ENCODE data around the gene ATP4B. TPM values are rescaled to one million over a fixed set of nuclear protein-coding genes. Genes with fewer than 3 reads are reported as not detected.

Gene ATP4B
- total and polyA plus RNA-seq, 2 of the 8 experiments (the other 6 are each of a cell fraction or from before 2014, with no cell fraction given): 0.05 TPM; not detected in 1

- no peak overlapping the region for H3K4me2 ChIP-seq (ENCODE audit: insufficient read depth in 1 of 2, low read depth in 2 of 2, low read length in 2 of 2)
- no peak for DNase-seq (ENCODE audit: low read depth in 1 of 2, low spot score in 2 of 2)
- H3K36me3 ChIP-seq (ENCODE audit: control insufficient read depth in 2 of 4, insufficient read depth in 4 of 4, low read length in 3 of 4): peaks cover 0 to 18% (median 3%) of the 10 kb centered on the region in 4 experiments; a peak in 6 of 8 replicates
- TF ChIP-seq RXRA (IDR thresholded peaks at IDR 0.05; ENCODE audit: insufficient read depth, low read depth, low read length): no peak
- no peak for TF ChIP-seq ZNF274 (IDR thresholded peaks at IDR 0.05; ENCODE audit: borderline replicate concordance, extremely low read depth, low read length)
- TF ChIP-seq GTF2F1 (IDR thresholded peaks at IDR 0.05; ENCODE audit: borderline replicate concordance, low read depth, low read length): no peak
- no peak for TF ChIP-seq CBX8 (IDR thresholded peaks at IDR 0.05; ENCODE audit: borderline replicate concordance, low read depth, low read length)
- TF ChIP-seq CREB1 (IDR thresholded peaks at IDR 0.05): no peak
- no peak for TF ChIP-seq POU5F1 (IDR thresholded peaks at IDR 0.05; ENCODE audit: low read depth, low read length)
- no peak for TF ChIP-seq SP2 (IDR thresholded peaks at IDR 0.05; ENCODE audit: low read length)
- TF ChIP-seq RNF2 (IDR thresholded peaks at IDR 0.05; ENCODE audit: borderline replicate concordance, low read depth, low read length, missing control alignments, poor library complexity, severe bottlenecking): no peak
- TF ChIP-seq EZH2 (IDR thresholded peaks at IDR 0.05; ENCODE audit: low read depth, low read length, severe bottlenecking): no peak
- TF ChIP-seq HDAC2 (IDR thresholded peaks at IDR 0.05; ENCODE audit: borderline replicate concordance in 1 of 2, low read depth in 2 of 2, low read length in 2 of 2): no peak
- no peak for TF ChIP-seq TEAD4 (IDR thresholded peaks at IDR 0.05; ENCODE audit: low read depth, low read length)
Observed at GRCh38 chr13:113601166-113602070, 56.6 kb downstream of the ATP4B start.

More at GRCh38 chr13:113601166-113602070, 56.6 kb downstream of the ATP4B start:
- H2BK5ac ChIP-seq (ENCODE audit: low read depth, low read length): no peak overlapping the region; the same call in 1 of the 2 replicates
- H3K14ac ChIP-seq (ENCODE audit: insufficient read length): no peak overlapping the region
- no peak overlapping the region for H2BK12ac ChIP-seq (ENCODE audit: low read depth, low read length)
- no peak overlapping the region for H2BK15ac ChIP-seq (ENCODE audit: low read length)
- no peak overlapping the region for H3K18ac ChIP-seq (ENCODE audit: extremely low read depth, low read length)
- H3K27ac ChIP-seq (ENCODE audit: low read depth, low read length): no peak overlapping the region
- FAIRE-seq: no peak
- peaks cover 10 to 12% of the 10 kb centered on the region in 2 experiments for H4K20me1 ChIP-seq (replicated peaks in 1 of 2; ENCODE audit: control insufficient read depth in 1 of 2, insufficient read depth in 2 of 2, low read length in 2 of 2)
- 91% methylated on average over 26 of the region's 28 CpGs; no CpG with 5 or more reads in 1 of the 2 experiments for WGBS, 2 experiments (ENCODE audit: extremely low coverage in 1 of 2, insufficient coverage in 1 of 2, insufficient read length in 1 of 2, insufficient replicate concordance in 2 of 2, low coverage in 1 of 2, low lambda C conversion rate in 2 of 2, missing lambda C conversion rate in 1 of 2)
- H3K79me1 ChIP-seq (ENCODE audit: low read depth, low read length): peaks cover 23% of the 10 kb centered on the region
- ChIA-PET POLR2A (ENCODE audit: partially characterized antibody) (interaction anchor here (1.2 kb wide), 2 partner anchors 10 to 19 kb away, joined by 4 to 6 read pairs; no protein-coding TSS in a partner anchor), CTCF (ENCODE audit: partially characterized antibody) (interaction anchor here (0.7 to 1.2 kb wide), 5 partner anchors 16 to 344 kb away, joined by 3 to 5 read pairs (median 3); no protein-coding TSS in a partner anchor)
- 0 out of 4 replicates have a peak, but pooled peaks cover 0 to 3% of the 10 kb centered on the region in 2 experiments for H3K9me3 ChIP-seq (ENCODE audit: insufficient read depth in 2 of 2, low read depth in 1 of 2, low read length in 1 of 2)
- H4K91ac ChIP-seq (replicated peaks; ENCODE audit: insufficient read length, low read length): no peak overlapping the region
- no peak overlapping the region for H2AK5ac ChIP-seq (ENCODE audit: low read depth, low read length)
- no peak overlapping the region for H2BK20ac ChIP-seq (ENCODE audit: low read length)
- no peak overlapping the region for H3K4ac ChIP-seq (replicated peaks; ENCODE audit: insufficient read length, low read depth, low read length)
- H3K9ac ChIP-seq (replicated peaks in 1 of 4; ENCODE audit: extremely low read depth in 1 of 4, low read depth in 3 of 4, low read length in 3 of 4): no peak overlapping the region
- H4K5ac ChIP-seq (ENCODE audit: insufficient read length, low read depth, low read length): no peak overlapping the region
- H3K79me2 ChIP-seq (ENCODE audit: control insufficient read depth in 1 of 2, insufficient read depth in 2 of 2, low read length in 2 of 2): peaks cover 6 to 91% of the 10 kb centered on the region in 2 experiments; a peak in 3 of 4 replicates
- no peak overlapping the region for H2BK120ac ChIP-seq (replicated peaks; ENCODE audit: low read depth, low read length)
- peaks cover 0 to 6% (median 2%) of the 10 kb centered on the region in 4 experiments; a peak in 4 of 7 replicates for H3K4me1 ChIP-seq (replicated peaks in 1 of 4; ENCODE audit: control insufficient read depth in 3 of 4, insufficient read depth in 4 of 4, low read length in 3 of 4)
- H3K4me3 ChIP-seq (ENCODE audit: extremely low read depth in 1 of 4, insufficient read depth in 2 of 4, low read depth in 3 of 4, low read length in 4 of 4): no peak overlapping the region
- H3K23ac ChIP-seq (ENCODE audit: insufficient read length): no peak overlapping the region
- H3K56ac ChIP-seq (replicated peaks; ENCODE audit: insufficient read length, low read depth, low read length): no peak overlapping the region
- H3K27me3 ChIP-seq (replicated peaks in 1 of 4; ENCODE audit: control insufficient read depth in 3 of 4, extremely low read depth in 1 of 4, insufficient read depth in 3 of 4, low read length in 3 of 4): no peaks in the 10 kb centered on the region
- no peaks in the 10 kb centered on the region for H3K23me2 ChIP-seq (ENCODE audit: low read depth, low read length)
- no peak overlapping the region; the same call in 1 of the 2 replicates for H4K8ac ChIP-seq (ENCODE audit: extremely low read depth, insufficient read depth, low read length)
- no peak overlapping the region for H2AFZ ChIP-seq (ENCODE audit: low read length)

All from H1 (cell line).